OCI-LY3 (cell line): ENCODE measurements around the gene MASP1.

Source experiments
- EZH2phosphoT487 ChIP-seq: fragments of 200-600 bp; shearing (Covaris generic); IDR thresholded peaks from 2 replicates; pipeline ENCODE4 v1.6.1; 2018; ENCODE audit warnings: antibody characterized with exemption, mixed run types, low read depth
- TF ChIP-seq, protein P1 (sequence below): fragments of 200-600, 300-600 bp; sonication (generic); IDR thresholded peaks from 2 replicates; pipeline ENCODE4 v1.5.1; 2014; ENCODE audit warnings: antibody characterized with exemption, low read length, low read depth

DNA sequence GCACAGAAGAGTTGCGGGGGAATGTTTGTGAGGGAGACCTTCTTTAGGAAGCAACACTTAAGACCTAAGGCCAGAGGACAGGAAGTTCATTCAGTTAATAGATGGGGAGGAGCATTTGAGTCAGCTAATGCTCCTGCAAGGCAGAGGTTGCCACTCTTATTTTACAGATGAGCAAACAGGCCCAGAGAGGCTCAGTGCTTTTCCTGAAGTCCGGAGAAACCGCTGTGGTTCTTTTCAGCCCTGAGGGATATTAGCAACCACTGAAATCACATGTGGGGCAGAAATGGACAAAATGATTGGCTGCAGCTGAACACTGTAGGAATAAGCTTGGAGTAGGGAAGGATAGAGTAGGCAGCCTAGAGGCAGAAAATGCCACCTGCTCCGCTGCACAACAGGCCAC lies 43.4 kb upstream of the MASP1 start:
- TF ChIP-seq, protein P1, sequence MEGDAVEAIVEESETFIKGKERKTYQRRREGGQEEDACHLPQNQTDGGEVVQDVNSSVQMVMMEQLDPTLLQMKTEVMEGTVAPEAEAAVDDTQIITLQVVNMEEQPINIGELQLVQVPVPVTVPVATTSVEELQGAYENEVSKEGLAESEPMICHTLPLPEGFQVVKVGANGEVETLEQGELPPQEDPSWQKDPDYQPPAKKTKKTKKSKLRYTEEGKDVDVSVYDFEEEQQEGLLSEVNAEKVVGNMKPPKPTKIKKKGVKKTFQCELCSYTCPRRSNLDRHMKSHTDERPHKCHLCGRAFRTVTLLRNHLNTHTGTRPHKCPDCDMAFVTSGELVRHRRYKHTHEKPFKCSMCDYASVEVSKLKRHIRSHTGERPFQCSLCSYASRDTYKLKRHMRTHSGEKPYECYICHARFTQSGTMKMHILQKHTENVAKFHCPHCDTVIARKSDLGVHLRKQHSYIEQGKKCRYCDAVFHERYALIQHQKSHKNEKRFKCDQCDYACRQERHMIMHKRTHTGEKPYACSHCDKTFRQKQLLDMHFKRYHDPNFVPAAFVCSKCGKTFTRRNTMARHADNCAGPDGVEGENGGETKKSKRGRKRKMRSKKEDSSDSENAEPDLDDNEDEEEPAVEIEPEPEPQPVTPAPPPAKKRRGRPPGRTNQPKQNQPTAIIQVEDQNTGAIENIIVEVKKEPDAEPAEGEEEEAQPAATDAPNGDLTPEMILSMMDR = no peak
- no peak for TF ChIP-seq EZH2phosphoT487
